Right lobe of liver (tissue), 6 donors: ENCODE data around the gene FOXP1. TPM values are rescaled to one million over a fixed set of nuclear protein-coding genes. Genes with fewer than 3 reads are reported as not detected.
"Not testable (repeated sequence)": the region's sequence is repeated elsewhere in the genome, so short reads cannot be mapped to it uniquely, and the experiment has no call there.

Experiments
- ATAC-seq, 4 donors: fragments of 200-7000 bp; cut with Tn5 transposase; one replicate each; pipeline ENCODE4 v1.9.1; 2020; ENCODE audit warnings: mild to moderate bottlenecking in 4 of 4, moderate library complexity in 4 of 4
- DNase-seq, 3 donors: peaks; one replicate each; pipeline ENCODE4 v3.0.0-alpha.2; 2020
- H3K27ac ChIP-seq, 3 donors: fragments of 200-600 bp; one replicate each; pipeline ENCODE4 v1.8.0; 2022
- H3K27me3 ChIP-seq, 2 donors: fragments of 200-600 bp; one replicate each; pipeline ENCODE4 v1.8.0; 2022
- H3K36me3 ChIP-seq, 4 donors: fragments of 200-600 bp; sonication (generic) in 1 of 4; one replicate each; pipeline versions ENCODE4 v1.5.1 to v1.8.0; 2017 to 2022; ENCODE audit warnings: control low read depth in 1 of 4
- H3K4me1 ChIP-seq, 4 donors: fragments of 200-600 bp; sonication (generic) in 1 of 4; one replicate each; pipeline versions ENCODE4 v1.5.1 to v1.8.0; 2017 to 2022; ENCODE audit warnings: control low read depth in 1 of 4
- H3K4me3 ChIP-seq, 3 donors: fragments of 200-600 bp; one replicate each; pipeline ENCODE4 v1.8.0; 2022
- H3K9me3 ChIP-seq, 4 donors: fragments of 200-600 bp; sonication (generic) in 1 of 4; one replicate each; pipeline versions ENCODE4 v1.5.1 to v1.8.0; 2017 to 2022; ENCODE audit warnings: control low read depth in 1 of 4
- CTCF ChIP-seq, 4 donors: fragments of 200-600 bp in 3 of 4; fragments of 450-650 bp in 1 of 4; IDR thresholded peaks; one replicate each; pipeline versions ENCODE4 v1.5.1 to v1.8.0; 2016 to 2022; ENCODE audit warnings: antibody characterized with exemption in 4 of 4, mild to moderate bottlenecking in 2 of 4
- POLR2A ChIP-seq: fragments of 450-650 bp; IDR thresholded peaks from one replicate; pipeline ENCODE4 v1.6.1; 2017; ENCODE audit warnings: antibody characterized with exemption, mild to moderate bottlenecking
- WGBS: methylation state at CpG from one replicate; pipeline ENCODE4 v1.1.6; 2018; ENCODE audit warnings: low coverage, low lambda C conversion rate; ENCODE audit not compliant: insufficient coverage; ENCODE audit errors: missing lambda C conversion rate; 5-methylcytosine and 5-hydroxymethylcytosine counted together
- intact Hi-C, 2 donors: fragments of 100-400 bp; cut with DNase I; formaldehyde crosslinking; loops; one replicate each; pipeline versions ENCODE4 v1.11.2 to v1.14.1; 2022
- total RNA-seq, 6 experiments: library from RNA; depleted of rRNA in 2 of 6; stranded (reverse); fragments of >200 nt in 2 of 6; fragmentation: NEBNext Ultra II Directional in 3 of 6; extraction: Animal tissue kit (Norgen Biotek cat#: 25700) in 3 of 6; gene quantifications; one replicate each; pipeline versions ENCODE4 v1.1.0 to v1.2.4, GENCODE V29; 2016 to 2023
- donor health status: DM: no; HTN: yes; CAD: no.
- donor health status: DM: no; HTN: no; CAD: no.
- donor health status: DM: no; HTN: no; CAD: no.
- donor health status: DM: no; HTN: yes; CAD: no.
- donor health status: DM: no; HTN: yes; CAD: no.

Gene FOXP1
- total RNA-seq, 6 experiments from 2014 or later, result 26.7 to 47.7 (median 35.2) TPM

- ATAC-seq (no peak), DNase-seq (no peak)
- 74% methylated on average over 4 of the region's 9 CpGs for WGBS
- Histone ChIP-seq H3K27me3 (no peaks in the 10 kb centered on the region), H3K4me3 (no peak overlapping the region), H3K4me1 (peaks cover 0 to 3% (median 0%) of the 10 kb centered on the region in 4 donors), H3K27ac (no peak overlapping the region), H3K36me3 (no peaks in the 10 kb centered on the region), H3K9me3 (no peaks in the 10 kb centered on the region)
- no peak for TF ChIP-seq POLR2A
- no peak for TF ChIP-seq CTCF (IDR thresholded peaks at IDR 0.05)
- intact Hi-C loops, result no loop called here
Observed at GRCh38 chr3:71441217-71441924, 142.2 kb downstream of the FOXP1 start.

GRCh38 chr3:71438904-71439303 lies 144.6 kb downstream of the FOXP1 start:
- no peak for DNase-seq
- no peak for ATAC-seq
- Histone ChIP-seq H3K27me3 (no peaks in the 10 kb centered on the region), H3K4me3 (no peak overlapping the region), H3K9me3 (no peaks in the 10 kb centered on the region), H3K4me1 (peaks cover 0 to 3% (median 0%) of the 10 kb centered on the region in 4 donors), H3K36me3 (no peaks in the 10 kb centered on the region), H3K27ac (no peak overlapping the region)
- 77% methylated on average over 5 of the region's 6 CpGs for WGBS
- TF ChIP-seq CTCF (IDR thresholded peaks at IDR 0.05), result no peak
- no peak for TF ChIP-seq POLR2A
- intact Hi-C loops, result no loop called here

GRCh38 chr3:71438071-71438685 lies 145.3 kb downstream of the FOXP1 start:
- H3K27ac ChIP-seq, result no peak overlapping the region
- no peaks in the 10 kb centered on the region for H3K9me3 ChIP-seq
- H3K4me1 ChIP-seq, result peaks cover 0 to 3% (median 0%) of the 10 kb centered on the region in 4 donors
- no peaks in the 10 kb centered on the region for H3K36me3 ChIP-seq
- no peaks in the 10 kb centered on the region for H3K27me3 ChIP-seq
- no peak overlapping the region for H3K4me3 ChIP-seq
- TF ChIP-seq CTCF (IDR thresholded peaks at IDR 0.05), result no peak
- no peak for TF ChIP-seq POLR2A
- 86% methylated on average over 7 of the region's 7 CpGs for WGBS
- no peak for DNase-seq
- intact Hi-C loops, result no loop called here
- ATAC-seq, result no peak

- WGBS, result 86% methylated on average over 5 of the region's 5 CpGs
- no peak for ATAC-seq
Observed at GRCh38 chr3:71436337-71436736, 147.2 kb downstream of the FOXP1 start.

GRCh38 chr3:71435836-71436235 lies 147.7 kb downstream of the FOXP1 start:
- H3K4me3 ChIP-seq, intact Hi-C loops, H3K27ac ChIP-seq, H3K27me3 ChIP-seq, H3K9me3 ChIP-seq, H3K36me3 ChIP-seq, ATAC-seq, H3K4me1 ChIP-seq, DNase-seq: not testable (repeated sequence)
- 97% methylated on average over 7 of the region's 7 CpGs for WGBS

More at GRCh38 chr3:71436337-71436736, 147.2 kb downstream of the FOXP1 start:
- H3K9me3 ChIP-seq, result no peaks in the 10 kb centered on the region
- H3K4me1 ChIP-seq, result peaks cover 0 to 3% (median 0%) of the 10 kb centered on the region in 4 donors
- TF ChIP-seq CTCF (IDR thresholded peaks at IDR 0.05) (no peak), POLR2A (no peak)
- no peak for DNase-seq
- no peaks in the 10 kb centered on the region for H3K36me3 ChIP-seq
- H3K4me3 ChIP-seq, result no peak overlapping the region
- H3K27me3 ChIP-seq, result no peaks in the 10 kb centered on the region
- H3K27ac ChIP-seq, result no peak overlapping the region
- intact Hi-C loops, result no loop called here
